Chondrocyte (in vitro differentiated cells): ENCODE results near the gene CEBPB. TPM values are rescaled to one million over a fixed set of nuclear protein-coding genes. Genes with fewer than 3 reads are reported as not detected.

Experiments
- DNase-seq: peaks from one replicate; pipeline ENCODE4 v3.0.0; 2021; ENCODE audit warnings: mixed read lengths, low spot score
- H3K27ac Mint-ChIP-seq: one replicate; pipeline ENCODE4 v1.8.0; 2021; ENCODE audit warnings: mild to moderate bottlenecking, moderate library complexity, mixed read lengths; ENCODE audit not compliant: unreplicated experiment
- H3K27me3 Mint-ChIP-seq: 2 replicates; pipeline ENCODE4 v1.8.0; 2021; ENCODE audit warnings: low read depth, mixed read lengths
- H3K36me3 Mint-ChIP-seq: 2 replicates; pipeline ENCODE4 v1.8.0; 2021; ENCODE audit warnings: low read depth, mixed read lengths
- H3K4me1 Mint-ChIP-seq: 2 replicates; pipeline ENCODE4 v1.8.0; 2021; ENCODE audit warnings: low read depth, mild to moderate bottlenecking, mixed read lengths
- H3K4me3 Mint-ChIP-seq: one replicate; pipeline ENCODE4 v1.8.0; 2021; ENCODE audit warnings: mild to moderate bottlenecking, moderate library complexity, mixed read lengths; ENCODE audit not compliant: unreplicated experiment
- H3K9me3 Mint-ChIP-seq: 2 replicates; pipeline ENCODE4 v1.8.0; 2021; ENCODE audit warnings: low read depth, mixed read lengths
- long read RNA-seq: library from polyadenylated mRNA; stranded (forward); transcript quantifications from one replicate; pipeline ENCODE4 v2.0.0, GENCODE V29; 2021
- total RNA-seq: library from RNA; stranded (reverse); gene quantifications from 3 replicates; pipeline ENCODE4 v1.2.1, GENCODE V29; 2021
- TF ChIP-seq, protein P1 (sequence below): fragments of 200-600 bp; sonication (generic); IDR thresholded peaks from 2 replicates; pipeline ENCODE4 v1.5.0; 2021; ENCODE audit warnings: antibody characterized with exemption, mild to moderate bottlenecking, moderate library complexity

The CEBPB gene
- 20.4 to 81.4 TPM (median 78.7 TPM) in 3 replicates for total RNA-seq
- long read RNA-seq, transcript CEBPB-201 (1 exons, 1,956 nt): major isoform, 225 of 233 reads
- long read RNA-seq, partial matches to known transcripts: 0 of 233 reads
- long read RNA-seq, other reads (novel, unspliced or antisense): 8 of 233 reads

DNA sequence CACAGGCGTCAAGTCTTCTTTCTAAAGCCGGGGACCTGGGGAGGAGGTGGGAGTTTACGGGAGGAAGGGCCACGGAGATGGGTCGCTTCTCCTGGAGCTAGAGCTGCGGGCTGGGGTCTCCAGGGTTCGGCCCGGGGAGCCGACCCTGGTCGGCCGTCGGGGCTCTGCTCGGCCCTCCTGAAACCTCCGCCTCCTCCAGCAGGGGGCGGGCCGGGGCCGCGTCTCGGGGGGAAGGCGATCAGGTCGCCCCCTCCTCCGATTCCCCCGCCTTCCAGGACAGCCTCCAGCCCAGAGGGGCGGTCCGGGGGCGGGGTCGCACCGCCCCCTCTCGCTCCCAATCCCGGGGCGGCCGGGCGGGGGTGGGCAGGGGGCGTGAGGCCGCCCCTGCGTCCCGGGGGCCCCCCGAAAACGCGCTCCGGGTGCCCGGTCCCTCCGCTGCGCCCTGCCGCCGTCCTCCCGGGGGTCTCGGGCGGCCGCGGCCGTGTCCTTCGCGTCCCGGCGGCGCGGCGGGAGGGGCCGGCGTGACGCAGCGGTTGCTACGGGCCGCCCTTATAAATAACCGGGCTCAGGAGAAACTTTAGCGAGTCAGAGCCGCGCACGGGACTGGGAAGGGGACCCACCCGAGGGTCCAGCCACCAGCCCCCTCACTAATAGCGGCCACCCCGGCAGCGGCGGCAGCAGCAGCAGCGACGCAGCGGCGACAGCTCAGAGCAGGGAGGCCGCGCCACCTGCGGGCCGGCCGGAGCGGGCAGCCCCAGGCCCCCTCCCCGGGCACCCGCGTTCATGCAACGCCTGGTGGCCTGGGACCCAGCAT, at the start of gene CEBPB:
CEBPB (plus strand) TSS at position 580 of the 814 bp plus-strand sequence; CDS start at position 784, 204 bp downstream.
- DNase-seq: no peak
- TF ChIP-seq, protein P1, sequence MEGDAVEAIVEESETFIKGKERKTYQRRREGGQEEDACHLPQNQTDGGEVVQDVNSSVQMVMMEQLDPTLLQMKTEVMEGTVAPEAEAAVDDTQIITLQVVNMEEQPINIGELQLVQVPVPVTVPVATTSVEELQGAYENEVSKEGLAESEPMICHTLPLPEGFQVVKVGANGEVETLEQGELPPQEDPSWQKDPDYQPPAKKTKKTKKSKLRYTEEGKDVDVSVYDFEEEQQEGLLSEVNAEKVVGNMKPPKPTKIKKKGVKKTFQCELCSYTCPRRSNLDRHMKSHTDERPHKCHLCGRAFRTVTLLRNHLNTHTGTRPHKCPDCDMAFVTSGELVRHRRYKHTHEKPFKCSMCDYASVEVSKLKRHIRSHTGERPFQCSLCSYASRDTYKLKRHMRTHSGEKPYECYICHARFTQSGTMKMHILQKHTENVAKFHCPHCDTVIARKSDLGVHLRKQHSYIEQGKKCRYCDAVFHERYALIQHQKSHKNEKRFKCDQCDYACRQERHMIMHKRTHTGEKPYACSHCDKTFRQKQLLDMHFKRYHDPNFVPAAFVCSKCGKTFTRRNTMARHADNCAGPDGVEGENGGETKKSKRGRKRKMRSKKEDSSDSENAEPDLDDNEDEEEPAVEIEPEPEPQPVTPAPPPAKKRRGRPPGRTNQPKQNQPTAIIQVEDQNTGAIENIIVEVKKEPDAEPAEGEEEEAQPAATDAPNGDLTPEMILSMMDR: peak; percentile 84
- peaks cover 35% of the 10 kb centered on the region for H3K4me1 Mint-ChIP-seq
- H3K27me3 Mint-ChIP-seq: no peaks in the 10 kb centered on the region
- H3K9me3 Mint-ChIP-seq: no peaks in the 10 kb centered on the region
- H3K4me3 Mint-ChIP-seq: peak within 1 kb of the TSS; percentile 77
- H3K36me3 Mint-ChIP-seq: peaks cover 9% of the 10 kb centered on the region
- H3K27ac Mint-ChIP-seq: peak within 1 kb of the TSS; percentile 94

DNA sequence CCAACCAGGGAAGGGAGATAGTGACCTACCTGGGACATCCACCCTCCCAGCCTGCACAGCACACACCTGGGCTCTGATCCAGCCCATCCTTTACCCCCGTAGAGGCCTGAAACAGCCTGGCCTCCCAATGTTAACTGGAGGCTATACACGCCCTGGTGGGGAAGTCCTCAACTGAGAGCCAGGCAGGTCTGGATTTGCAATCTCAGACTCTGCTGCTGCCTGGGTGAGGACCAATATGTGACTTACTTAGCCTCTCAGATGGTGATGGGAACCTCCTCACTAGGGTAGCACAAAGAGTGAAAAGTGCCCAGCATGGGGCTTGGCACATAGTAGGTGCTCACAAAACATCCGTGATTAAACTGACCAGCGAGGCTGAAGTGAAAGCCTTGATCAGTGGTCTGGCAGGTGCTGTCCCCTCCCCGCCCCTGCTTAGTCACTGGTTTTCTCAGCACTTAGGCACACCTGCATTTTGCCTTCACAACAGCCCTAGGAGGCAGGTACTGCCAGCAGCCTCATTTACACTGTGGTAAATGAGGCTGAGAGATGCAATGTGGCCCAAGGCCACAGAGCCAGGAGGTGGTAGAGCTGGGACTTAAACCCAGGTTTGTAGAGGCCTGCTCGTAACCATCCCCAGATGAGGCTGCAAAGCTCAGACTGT, 49.5 kb upstream of the CEBPB start:
- TF ChIP-seq, protein P1: no peak
- peaks cover 70% of the 10 kb centered on the region for H3K4me1 Mint-ChIP-seq
- no peak overlapping the region for H3K27ac Mint-ChIP-seq
- no peak overlapping the region for H3K4me3 Mint-ChIP-seq
- no peaks in the 10 kb centered on the region for H3K27me3 Mint-ChIP-seq
- peaks cover 18% of the 10 kb centered on the region for H3K36me3 Mint-ChIP-seq
- H3K9me3 Mint-ChIP-seq: no peaks in the 10 kb centered on the region
- no peak for DNase-seq

DNA sequence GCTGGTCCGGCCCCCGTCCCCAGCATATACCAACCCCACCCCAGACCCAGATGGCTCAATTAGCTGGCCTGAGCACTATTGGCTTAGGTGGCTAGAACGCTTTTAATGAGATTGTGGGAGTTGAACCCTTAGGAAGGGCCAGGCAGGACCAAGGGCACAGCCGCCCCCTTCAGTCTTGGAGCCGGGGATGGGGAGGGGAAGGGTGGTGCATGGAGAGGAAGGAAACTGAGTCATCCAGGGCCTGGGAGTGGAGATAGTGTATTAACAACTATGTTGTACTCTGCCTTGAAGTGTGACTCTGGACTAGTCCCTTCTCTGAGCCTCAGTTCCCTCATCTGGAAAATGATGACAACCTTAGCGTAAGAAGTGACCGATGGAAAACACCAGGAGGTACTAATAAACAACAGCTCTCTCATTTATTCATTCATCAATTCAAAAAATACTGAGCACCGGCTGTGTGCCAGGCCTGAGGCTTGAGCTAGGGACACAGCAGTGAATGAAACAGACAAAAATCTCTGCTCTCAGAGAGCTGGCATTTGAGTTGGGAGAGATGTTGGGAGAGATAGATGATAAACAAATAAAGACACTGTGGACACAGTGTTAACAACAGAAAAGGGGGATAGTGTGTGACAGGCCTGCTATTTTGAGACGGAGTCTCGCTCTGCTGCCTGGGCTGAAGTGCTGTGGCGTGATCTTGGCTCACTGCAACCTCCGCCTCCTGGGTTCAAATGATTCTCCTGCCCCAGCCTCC, 48.6 kb upstream of the CEBPB start:
- DNase-seq: no peak
- H3K4me3 Mint-ChIP-seq: no peak overlapping the region
- no peaks in the 10 kb centered on the region for H3K27me3 Mint-ChIP-seq

DNA sequence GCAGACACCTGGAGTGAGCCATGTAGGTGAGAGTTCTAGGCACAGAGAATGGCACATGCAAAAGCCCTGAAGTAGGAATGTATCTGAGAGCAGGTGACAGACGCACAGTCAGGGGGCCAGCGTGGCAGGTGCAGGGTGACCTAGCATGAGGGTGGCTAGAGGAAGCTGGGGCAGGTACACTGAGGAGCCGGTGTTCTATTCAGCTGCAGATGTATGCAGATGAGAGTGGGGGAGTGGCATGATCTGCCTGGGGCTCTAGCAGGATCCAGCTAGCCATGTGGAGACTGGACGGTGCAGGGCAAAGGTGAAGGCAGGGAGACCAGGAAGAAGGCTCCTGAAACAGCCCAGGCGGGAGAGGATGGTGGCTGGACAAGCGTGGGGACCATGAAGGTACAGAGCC, 47.8 kb upstream of the CEBPB start:
- TF ChIP-seq, protein P1: no peak
- Mint-ChIP-seq H3K27ac (peak overlapping the region; percentile 83), H3K4me1 (peaks cover 76% of the 10 kb centered on the region), H3K9me3 (no peaks in the 10 kb centered on the region), H3K27me3 (no peaks in the 10 kb centered on the region), H3K36me3 (peaks cover 16% of the 10 kb centered on the region), H3K4me3 (no peak overlapping the region)
- no peak for DNase-seq

More for the DNA sequence above, 48.6 kb upstream of the CEBPB start:
- Mint-ChIP-seq H3K27ac (peak overlapping the region; percentile 73), H3K9me3 (no peaks in the 10 kb centered on the region), H3K36me3 (peaks cover 18% of the 10 kb centered on the region), H3K4me1 (peaks cover 76% of the 10 kb centered on the region)
- TF ChIP-seq, protein P1: no peak

DNA sequence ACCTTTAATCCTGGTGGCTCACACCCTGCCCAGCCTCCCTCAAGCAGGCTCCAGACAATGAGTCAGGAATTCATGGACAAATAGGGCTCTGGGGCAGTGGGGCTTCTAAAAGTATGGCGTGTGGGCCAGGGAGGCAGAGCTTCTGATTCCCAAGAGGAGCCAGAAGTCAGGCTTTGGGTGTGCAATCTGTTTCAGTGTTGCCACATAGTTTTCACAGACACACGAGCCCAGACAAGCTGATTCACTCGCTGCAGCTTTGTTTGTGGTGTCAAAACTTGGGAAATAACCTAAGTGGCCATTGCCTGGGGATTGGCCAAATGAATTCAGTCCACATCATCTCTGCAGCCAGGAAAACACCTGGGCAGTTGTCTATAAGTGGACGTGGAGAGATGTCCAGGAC, 46.3 kb upstream of the CEBPB start:
- H3K36me3 Mint-ChIP-seq: peaks cover 16% of the 10 kb centered on the region
- no peaks in the 10 kb centered on the region for H3K27me3 Mint-ChIP-seq
- DNase-seq: no peak
- no peak overlapping the region for H3K4me3 Mint-ChIP-seq
- peak overlapping the region; percentile 98 for H3K27ac Mint-ChIP-seq
- TF ChIP-seq, protein P1: no peak
- H3K9me3 Mint-ChIP-seq: no peaks in the 10 kb centered on the region
- peaks cover 72% of the 10 kb centered on the region for H3K4me1 Mint-ChIP-seq
